GM18502 (cell line): Measurements from ENCODE around the gene SLC18A2.
"Not testable (repeated sequence)": the region's sequence is repeated elsewhere in the genome, so short reads cannot be mapped to it uniquely, and the experiment has no call there.

Experiments
- ATAC-seq: cut with Tn5 transposase; IDR thresholded peaks from one replicate; pipeline ENCODE4 v1.9.1; 2021; ENCODE audit warnings: mild to moderate bottlenecking; ENCODE audit not compliant: unreplicated experiment, poor library complexity

The SLC18A2 gene

GRCh38 chr10:117303451-117303850, 62.5 kb downstream of the SLC18A2 start:
- not testable (repeated sequence) for ATAC-seq

- no peak for ATAC-seq
Measured at GRCh38 chr10:117306674-117307073, 65.8 kb downstream of the SLC18A2 start.

- no peak for ATAC-seq
Measured at GRCh38 chr10:117311261-117311660, 70.3 kb downstream of the SLC18A2 start.

GRCh38 chr10:117312430-117312829, 71.5 kb downstream of the SLC18A2 start:
- no peak for ATAC-seq

GRCh38 chr10:117313641-117314040, 72.7 kb downstream of the SLC18A2 start:
- no peak for ATAC-seq

GRCh38 chr10:117316701-117317100, 75.8 kb downstream of the SLC18A2 start:
- ATAC-seq, result no peak

GRCh38 chr10:117318909-117319308, 78.0 kb downstream of the SLC18A2 start:
- ATAC-seq, result no peak

- ATAC-seq, result no peak
Measured at GRCh38 chr10:117320050-117320665, 79.2 kb downstream of the SLC18A2 start.

GRCh38 chr10:117322260-117322659, 81.3 kb downstream of the SLC18A2 start:
- ATAC-seq, result no peak

GRCh38 chr10:117324367-117324766, 83.5 kb downstream of the SLC18A2 start:
- no peak for ATAC-seq

GRCh38 chr10:117327262-117327661, 86.3 kb downstream of the SLC18A2 start:
- ATAC-seq, result no peak
